GM12892 (cell line): ENCODE measurements around the gene TXNRD3.

ENCODE experiments used
- POLR2A ChIP-seq: IDR thresholded peaks from 2 replicates; pipeline ENCODE4 v1.6.1; 2011; ENCODE audit warnings: low read depth, low read length, control low read depth
- POLR2AphosphoS5 ChIP-seq: IDR thresholded peaks from 2 replicates; pipeline ENCODE4 v1.6.1; 2011; ENCODE audit warnings: low read depth, low read length, control low read depth
- TAF1 ChIP-seq: IDR thresholded peaks from 2 replicates; pipeline ENCODE4 v1.6.1; 2011; ENCODE audit warnings: low read depth, mild to moderate bottlenecking, control low read depth, low read length, borderline replicate concordance

GRCh38 chr3:126580746-126581145, 74.2 kb downstream of the TXNRD3 start:
- TF ChIP-seq POLR2AphosphoS5 (no peak), POLR2A (no peak), TAF1 (no peak)
